Karpas-422 (cell line): Measurements from ENCODE around the gene PDCD5. TPM values are rescaled to one million over a fixed set of nuclear protein-coding genes. Genes with fewer than 3 reads are reported as not detected.
A peak's percentile ranks its signal among the peaks of the same experiment; 100 is the strongest.
"Not testable (repeated sequence)": the region's sequence is repeated elsewhere in the genome, so short reads cannot be mapped to it uniquely, and the experiment has no call there.

Experiments used
- DNase-seq: peaks from one replicate; pipeline ENCODE4 v3.0.0-alpha.2; 2015
- H2AFZ ChIP-seq: fragments of 200-600 bp; sonication (generic); 2 replicates; pipeline ENCODE4 v1.6.1; 2014; ENCODE audit warnings: antibody characterized with exemption, low read length, mixed read lengths
- H3K27ac ChIP-seq: fragments of 200-600 bp; sonication (generic); 2 replicates; pipeline ENCODE4 v1.5.1; 2014; ENCODE audit warnings: mild to moderate bottlenecking, low read length, moderate library complexity
- H3K27me3 ChIP-seq: fragments of 200-600 bp; sonication (generic); 2 replicates; pipeline ENCODE4 v1.6.1; 2014; ENCODE audit warnings: low read length, mixed read lengths
- H3K36me3 ChIP-seq: fragments of 200-600 bp; sonication (generic); 2 replicates; pipeline ENCODE4 v1.6.1; 2014; ENCODE audit warnings: low read length, mixed read lengths; ENCODE audit not compliant: insufficient read depth
- H3K4me1 ChIP-seq: fragments of 200-600 bp; sonication (generic); 2 replicates; pipeline ENCODE4 v1.6.1; 2014; ENCODE audit warnings: mild to moderate bottlenecking, low read length, mixed read lengths
- H3K4me2 ChIP-seq: fragments of 200-600 bp; sonication (generic); 2 replicates; pipeline ENCODE4 v1.6.1; 2014; ENCODE audit warnings: low read length, low read depth, mild to moderate bottlenecking; ENCODE audit not compliant: poor library complexity, severe bottlenecking
- H3K4me3 ChIP-seq: fragments of 200-600 bp; sonication (generic); 2 replicates; pipeline ENCODE4 v1.5.1; 2014; ENCODE audit warnings: mild to moderate bottlenecking, antibody characterized with exemption, low read length, mixed read lengths
- H3K79me2 ChIP-seq: fragments of 200-600 bp; sonication (generic); 2 replicates; pipeline ENCODE4 v1.6.1; 2014; ENCODE audit warnings: mild to moderate bottlenecking, low read length, mixed read lengths
- H3K9ac ChIP-seq: fragments of 200-600 bp; sonication (generic); 2 replicates; pipeline ENCODE4 v1.6.0; 2014; ENCODE audit warnings: low read length
- H3K9me2 ChIP-seq: fragments of 200-600 bp; sonication (generic), shearing (Covaris generic); replicated peaks from 2 replicates; pipeline ENCODE4 v1.6.0; 2014; ENCODE audit warnings: mild to moderate bottlenecking, low read length, moderate library complexity; ENCODE audit not compliant: insufficient read depth
- H3K9me3 ChIP-seq: fragments of 300-700, 200-600 bp; sonication (generic); 2 replicates; pipeline ENCODE4 v1.6.1; 2014; ENCODE audit warnings: low read length, mixed read lengths
- H4K20me1 ChIP-seq: fragments of 200-600 bp; sonication (generic); 2 replicates; pipeline ENCODE4 v1.6.1; 2014; ENCODE audit warnings: mild to moderate bottlenecking, antibody characterized with exemption, low read length, low read depth; ENCODE audit not compliant: insufficient read depth
- total RNA-seq: library from RNA; depleted of rRNA; stranded (reverse); fragments of >200 nt; shearing (Covaris generic); gene quantifications from 2 replicates; pipeline ENCODE4 v1.2.3, GENCODE V29; 2014; ENCODE audit warnings: low replicate concordance

PDCD5 gene
- total RNA-seq, 1 experiment from 2014 or later: 115 TPM

DNA sequence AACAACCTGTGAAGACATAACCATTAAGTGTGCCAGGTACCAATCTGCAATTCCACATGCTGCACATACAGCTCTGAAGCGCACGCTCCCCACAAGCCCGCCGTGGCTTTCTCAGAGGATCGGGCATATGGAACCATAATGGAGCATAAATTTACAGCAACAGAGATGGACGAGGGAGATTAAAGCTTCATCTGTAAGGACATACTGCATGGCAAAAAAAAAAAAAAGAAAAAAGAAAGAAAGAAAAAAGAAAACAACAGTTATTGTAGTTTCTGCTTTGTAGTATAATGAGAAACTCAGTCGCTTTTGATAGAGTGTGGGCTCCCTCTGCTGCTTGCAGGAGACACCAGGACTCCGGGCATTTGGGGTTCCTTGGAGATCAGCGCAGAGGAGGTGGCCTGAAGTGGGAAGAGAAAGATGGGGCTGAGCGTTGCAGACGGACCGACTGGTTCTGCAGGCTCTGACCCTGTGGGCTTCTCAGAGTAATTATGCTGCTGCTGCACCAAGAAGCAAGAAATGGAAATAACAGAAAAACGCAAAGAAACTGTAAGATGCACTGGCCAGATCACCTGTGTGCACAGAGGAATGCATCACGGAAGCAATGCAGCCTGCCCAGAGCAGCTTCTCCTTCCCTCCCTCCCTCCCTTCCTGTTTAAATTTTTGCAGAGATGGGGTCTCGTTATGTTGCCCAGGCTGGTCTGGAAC is 10.8 kb upstream of the PDCD5 start:
- Histone ChIP-seq H3K4me3 (no peak overlapping the region), H3K4me1 (no peaks in the 10 kb centered on the region), H3K9me3 (no peaks in the 10 kb centered on the region), H3K27me3 (no peaks in the 10 kb centered on the region), H3K4me2 (no peak overlapping the region), H2AFZ (no peak overlapping the region), H4K20me1 (no peaks in the 10 kb centered on the region), H3K9me2 (no peaks in the 10 kb centered on the region), H3K79me2 (no peaks in the 10 kb centered on the region), H3K27ac (no peak overlapping the region), H3K9ac (no peak overlapping the region), H3K36me3 (no peaks in the 10 kb centered on the region)
- peak; percentile 82 for DNase-seq

- not testable (repeated sequence) for H3K9me3 ChIP-seq, H2AFZ ChIP-seq, H4K20me1 ChIP-seq, DNase-seq, H3K9me2 ChIP-seq, H3K27ac ChIP-seq, H3K4me2 ChIP-seq, H3K27me3 ChIP-seq, H3K36me3 ChIP-seq, H3K4me1 ChIP-seq, H3K4me3 ChIP-seq, H3K79me2 ChIP-seq, H3K9ac ChIP-seq
These were observed 9.4 kb upstream of the PDCD5 start for GRCh38 chr19:32571471-32572075.

GRCh38 chr19:32572700-32573491 is 8.1 kb upstream of the PDCD5 start:
- H4K20me1 ChIP-seq, H3K36me3 ChIP-seq, DNase-seq, H3K4me3 ChIP-seq, H3K9ac ChIP-seq, H3K79me2 ChIP-seq, H3K27me3 ChIP-seq, H2AFZ ChIP-seq, H3K4me2 ChIP-seq, H3K9me3 ChIP-seq, H3K9me2 ChIP-seq, H3K27ac ChIP-seq, H3K4me1 ChIP-seq: not testable (repeated sequence)

DNA sequence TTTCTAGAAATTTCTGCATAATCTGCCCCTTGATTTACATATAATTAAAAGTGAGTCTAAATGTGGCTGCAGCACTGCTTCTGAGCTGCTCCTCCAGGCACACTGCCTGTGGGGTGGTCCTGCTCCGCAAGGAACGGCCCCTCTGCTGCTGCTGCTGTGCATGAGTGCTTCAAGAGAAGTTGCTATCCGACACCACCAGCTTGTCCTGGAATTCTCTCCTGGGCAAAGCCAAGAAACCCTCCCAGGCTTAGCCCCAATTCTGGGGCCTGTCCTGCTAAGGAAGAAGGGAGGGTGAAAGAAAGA is 7.5 kb upstream of the PDCD5 start:
- no peak overlapping the region for H3K4me2 ChIP-seq
- no peaks in the 10 kb centered on the region for H3K36me3 ChIP-seq

DNA sequence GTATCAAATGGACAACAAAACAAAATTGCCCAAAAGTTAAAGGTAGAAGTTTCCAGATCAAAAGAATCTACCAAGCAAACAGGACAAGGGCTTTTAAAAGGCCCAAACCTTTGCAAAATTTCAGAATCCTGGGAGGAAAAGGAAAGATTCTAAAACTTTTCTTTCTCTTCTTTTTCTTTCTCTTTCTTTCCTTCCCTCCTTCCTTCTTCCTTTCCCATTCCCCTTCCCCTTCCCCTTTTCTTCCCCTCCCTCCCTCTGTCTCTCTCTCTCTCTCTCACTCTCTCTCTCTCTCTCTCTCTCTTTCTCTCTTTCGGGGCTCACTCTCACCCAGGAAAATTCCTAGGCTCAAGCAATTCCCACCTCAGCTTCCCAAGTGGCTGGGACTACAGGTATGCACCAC is 4.2 kb upstream of the PDCD5 start:
- no peak for DNase-seq
- no peak overlapping the region for H3K4me2 ChIP-seq
- H4K20me1 ChIP-seq: no peaks in the 10 kb centered on the region
- H3K9ac ChIP-seq: no peak overlapping the region
- no peaks in the 10 kb centered on the region for H3K36me3 ChIP-seq
- no peaks in the 10 kb centered on the region for H3K9me2 ChIP-seq
- peaks cover 4% of the 10 kb centered on the region for H3K4me1 ChIP-seq
- peaks cover 7% of the 10 kb centered on the region for H3K79me2 ChIP-seq
- no peak overlapping the region for H2AFZ ChIP-seq
- H3K27me3 ChIP-seq: no peaks in the 10 kb centered on the region
- H3K27ac ChIP-seq: no peak overlapping the region
- H3K9me3 ChIP-seq: no peaks in the 10 kb centered on the region
- H3K4me3 ChIP-seq: no peak overlapping the region

More for the DNA sequence above, 7.5 kb upstream of the PDCD5 start:
- Histone ChIP-seq H3K9me2 (no peaks in the 10 kb centered on the region), H3K4me3 (no peak overlapping the region), H3K4me1 (no peaks in the 10 kb centered on the region), H3K27me3 (no peaks in the 10 kb centered on the region), H2AFZ (no peak overlapping the region), H3K27ac (no peak overlapping the region), H3K79me2 (no peaks in the 10 kb centered on the region), H4K20me1 (no peaks in the 10 kb centered on the region), H3K9ac (no peak overlapping the region), H3K9me3 (no peaks in the 10 kb centered on the region)
- DNase-seq: no peak

DNA sequence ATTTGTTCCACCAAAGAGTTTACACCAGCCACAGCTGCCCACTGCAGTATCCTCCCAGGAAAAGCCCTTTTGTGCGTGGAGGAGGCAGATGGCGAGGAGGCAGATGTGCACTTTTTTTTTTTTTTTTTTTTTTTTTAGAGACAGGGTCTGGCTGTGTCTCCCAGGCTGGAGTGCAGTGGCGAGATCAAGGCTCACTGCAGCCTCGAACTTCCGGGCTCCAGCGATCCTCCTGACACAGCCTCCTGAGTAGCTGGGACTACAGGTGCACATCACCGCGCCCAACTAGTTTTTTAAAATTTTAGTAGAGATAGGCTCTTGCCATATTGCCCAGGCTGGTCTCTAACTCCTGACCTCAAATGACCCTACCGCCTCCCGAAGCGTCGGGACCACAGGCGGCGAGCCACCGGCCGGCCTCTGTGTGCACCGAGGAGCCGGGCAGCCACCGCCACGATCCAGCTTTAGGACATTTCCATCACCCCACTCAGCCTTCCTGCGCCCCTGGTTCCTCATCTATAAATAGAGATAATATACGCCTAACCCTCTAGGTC is 563 bp upstream of the PDCD5 start:
- no peak for DNase-seq
- Histone ChIP-seq H3K36me3 (peaks cover 14% of the 10 kb centered on the region; the same call in 1 of the 2 replicates), H3K9me3 (no peaks in the 10 kb centered on the region), H3K27ac (no peak overlapping the region), H3K4me1 (peaks cover 16% of the 10 kb centered on the region), H3K4me3 (peak overlapping the region; percentile 94), H4K20me1 (no peaks in the 10 kb centered on the region), H2AFZ (peak overlapping the region; percentile 89; the same call in 1 of the 2 replicates), H3K9me2 (no peaks in the 10 kb centered on the region), H3K27me3 (no peaks in the 10 kb centered on the region), H3K9ac (peak overlapping the region; percentile 61), H3K79me2 (peaks cover 30% of the 10 kb centered on the region), H3K4me2 (peak overlapping the region; percentile 93)

- Histone ChIP-seq H3K36me3 (peaks cover 26% of the 10 kb centered on the region), H3K9ac (peak overlapping the region; percentile 91), H3K27ac (peak overlapping the region; percentile 47; the same call in 1 of the 2 replicates), H3K27me3 (no peaks in the 10 kb centered on the region), H3K4me2 (peak overlapping the region; percentile 93), H3K4me1 (peaks cover 16% of the 10 kb centered on the region), H3K9me3 (no peaks in the 10 kb centered on the region), H3K79me2 (peaks cover 30% of the 10 kb centered on the region), H3K4me3 (peak overlapping the region; percentile 94), H4K20me1 (no peaks in the 10 kb centered on the region), H3K9me2 (no peaks in the 10 kb centered on the region), H2AFZ (peak overlapping the region; percentile 89)
- no peak for DNase-seq
These were observed 752 bp downstream of the PDCD5 start for GRCh38 chr19:32581705-32582179.
